RKO (cell line): ENCODE measurements around the gene R3HDM2.

Source experiments
- DNase-seq: peaks from one replicate; pipeline ENCODE4 v3.0.0-alpha.2; 2016; ENCODE audit warnings: low spot score

R3HDM2 gene

GRCh38 chr12:57467212-57467874, 36.5 kb upstream of the R3HDM2 start:
- no peak for DNase-seq

DNA sequence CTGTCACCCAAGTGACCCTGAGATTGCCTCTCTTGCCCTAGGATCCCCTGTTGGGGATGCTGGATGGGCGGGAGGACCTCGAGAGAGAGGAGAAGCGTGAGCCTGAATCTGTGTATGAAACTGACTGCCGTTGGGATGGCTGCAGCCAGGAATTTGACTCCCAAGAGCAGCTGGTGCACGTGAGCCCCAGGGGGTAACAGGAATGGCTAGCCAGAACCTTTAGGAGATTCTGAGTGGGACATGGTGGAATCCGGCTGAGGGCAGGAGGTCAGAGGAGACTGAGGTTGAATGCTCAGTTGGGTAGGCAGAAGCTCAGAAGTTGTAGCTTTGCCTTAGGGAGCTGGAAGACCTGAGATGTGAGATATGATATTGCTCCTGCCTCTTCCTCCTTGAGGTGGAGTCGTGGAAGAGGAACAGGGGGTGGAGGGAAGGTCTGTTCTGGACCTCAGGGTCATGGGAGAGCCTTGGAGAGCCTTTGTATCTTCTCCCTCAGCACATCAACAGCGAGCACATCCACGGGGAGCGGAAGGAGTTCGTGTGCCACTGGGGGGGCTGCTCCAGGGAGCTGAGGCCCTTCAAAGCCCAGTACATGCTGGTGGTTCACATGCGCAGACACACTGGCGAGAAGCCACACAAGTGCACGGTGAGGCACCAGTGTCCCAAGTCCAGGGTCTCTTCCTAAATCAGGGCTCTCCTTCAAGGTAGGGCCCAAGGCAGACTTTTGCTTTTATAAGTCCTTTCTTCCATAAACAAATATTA, 35.1 kb upstream of the R3HDM2 start:
- DNase-seq, result no peak

DNA sequence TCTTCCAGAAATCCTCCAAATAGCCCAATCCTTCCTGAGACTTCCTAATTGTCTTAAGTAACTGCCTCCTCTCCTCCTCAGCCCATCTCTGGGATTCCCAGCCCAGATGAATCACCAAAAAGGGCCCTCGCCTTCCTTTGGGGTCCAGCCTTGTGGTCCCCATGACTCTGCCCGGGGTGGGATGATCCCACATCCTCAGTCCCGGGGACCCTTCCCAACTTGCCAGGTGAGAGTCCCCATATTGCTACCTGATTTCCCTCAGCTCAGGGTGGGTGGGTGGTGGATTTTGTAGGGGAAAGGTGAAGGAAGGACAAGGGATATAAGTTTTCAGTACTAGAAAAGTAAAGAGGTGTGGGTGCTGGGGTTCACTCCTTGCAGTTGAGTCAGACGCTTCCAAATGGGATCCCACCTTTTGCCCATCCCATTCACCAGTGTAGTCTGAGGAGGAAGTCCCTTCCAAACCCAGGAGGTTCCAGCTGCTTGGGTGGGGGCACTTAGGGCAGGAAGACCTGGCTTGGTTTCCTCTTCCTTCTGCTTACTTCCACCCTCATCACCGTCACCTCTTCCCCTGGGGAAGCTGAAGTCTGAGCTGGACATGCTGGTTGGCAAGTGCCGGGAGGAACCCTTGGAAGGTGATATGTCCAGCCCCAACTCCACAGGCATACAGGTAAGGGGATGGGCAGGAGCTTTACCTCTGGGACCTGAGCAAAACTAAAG, 34.3 kb upstream of the R3HDM2 start:
- no peak for DNase-seq

DNA sequence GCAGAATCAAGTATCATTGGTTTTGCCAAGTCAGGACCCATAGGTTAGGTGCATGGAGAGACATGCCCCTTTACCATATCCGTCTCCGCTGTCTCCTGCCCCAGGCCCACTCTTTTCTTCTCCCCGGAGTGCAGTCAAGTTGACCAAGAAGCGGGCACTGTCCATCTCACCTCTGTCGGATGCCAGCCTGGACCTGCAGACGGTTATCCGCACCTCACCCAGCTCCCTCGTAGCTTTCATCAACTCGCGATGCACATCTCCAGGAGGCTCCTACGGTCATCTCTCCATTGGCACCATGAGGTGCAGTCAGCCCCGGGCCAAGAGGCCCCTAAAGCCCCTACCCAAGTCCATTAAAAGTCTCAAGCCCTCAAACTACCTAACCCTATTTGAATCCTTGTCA, 33.7 kb upstream of the R3HDM2 start:
- no peak for DNase-seq

- no peak for DNase-seq
Observed at GRCh38 chr12:57462912-57463253, 32.0 kb upstream of the R3HDM2 start.

GRCh38 chr12:57462251-57462911, 31.5 kb upstream of the R3HDM2 start:
- peak; percentile 90 for DNase-seq

DNA sequence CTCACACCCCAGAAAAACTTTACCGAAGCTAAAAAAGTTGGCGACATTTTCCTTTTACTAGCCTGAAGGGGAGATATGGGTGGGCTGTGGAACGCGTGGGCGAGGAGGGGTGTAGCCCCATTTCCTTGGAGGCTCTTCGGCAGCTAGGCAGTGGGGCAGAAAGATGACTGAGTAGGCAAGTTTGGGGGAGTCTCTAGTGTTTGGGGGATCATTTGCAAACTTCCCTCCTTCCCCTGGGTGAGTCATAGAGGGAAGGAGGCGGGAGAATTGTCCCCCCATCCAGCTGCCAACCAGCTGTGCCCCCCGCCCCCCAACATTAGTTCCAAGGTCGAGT, 31.0 kb upstream of the R3HDM2 start:
- DNase-seq, result peak; percentile 80

- peak; percentile 79 for DNase-seq
Observed at GRCh38 chr12:57461276-57461916, 30.6 kb upstream of the R3HDM2 start.

DNA sequence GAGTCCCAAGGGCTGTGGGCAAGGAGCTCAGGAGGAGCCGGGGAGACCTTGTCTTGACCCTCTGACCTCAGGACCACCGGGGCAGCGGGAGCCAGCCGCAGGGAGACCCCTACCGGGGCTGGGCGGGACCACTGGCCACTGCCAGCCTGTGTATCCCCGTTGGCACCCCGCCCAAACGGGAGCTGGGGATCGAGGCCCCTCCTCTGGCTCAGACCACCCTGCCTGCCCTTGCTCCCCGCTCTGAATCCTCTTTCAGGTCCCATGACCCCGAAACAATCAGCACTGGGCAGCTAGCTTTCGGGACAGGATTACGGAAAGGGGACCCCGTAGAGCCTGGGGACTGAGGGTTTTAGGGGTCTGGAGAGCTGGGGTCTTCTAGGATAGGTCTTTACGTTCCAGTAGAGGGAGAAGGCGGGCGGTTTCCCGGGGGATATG, 30.0 kb upstream of the R3HDM2 start:
- no peak for DNase-seq

- DNase-seq, result peak; percentile 23
Observed at GRCh38 chr12:57460468-57460784, 29.6 kb upstream of the R3HDM2 start.

DNA sequence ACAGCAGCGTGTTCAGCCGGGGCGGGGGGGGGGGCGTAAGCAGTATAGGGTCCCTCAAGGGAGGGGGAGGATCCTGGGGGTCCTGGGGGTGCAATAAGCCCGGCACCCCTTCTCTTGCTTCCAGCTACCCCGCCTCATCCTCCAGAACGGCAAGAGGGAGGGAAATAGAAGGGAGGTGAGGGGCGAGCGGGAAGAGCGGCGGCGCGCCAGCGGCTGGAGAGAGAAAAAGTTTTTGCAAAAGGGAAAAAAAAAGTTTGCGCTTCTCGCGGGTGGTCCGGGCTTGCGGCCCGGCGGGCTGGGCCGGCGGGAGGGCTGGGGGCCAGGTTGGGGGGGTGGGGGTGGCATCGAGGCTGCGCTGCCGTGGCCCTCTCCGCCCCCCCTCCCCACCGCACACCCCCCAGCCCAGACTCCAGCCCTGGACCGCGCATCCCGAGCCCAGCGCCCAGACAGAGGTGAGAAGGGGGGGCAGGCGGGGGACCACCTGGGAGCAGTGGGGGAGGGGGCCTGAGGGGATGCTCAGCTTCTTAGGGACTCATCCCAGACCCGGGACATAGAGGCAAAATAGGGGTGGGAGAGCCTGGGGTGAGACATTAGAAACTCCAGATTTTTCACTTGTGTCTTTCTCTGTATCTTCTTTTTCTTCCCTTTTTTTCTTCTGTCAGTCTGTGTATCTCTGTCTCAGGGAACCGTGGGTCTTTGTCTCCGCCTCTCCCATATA, 29.1 kb upstream of the R3HDM2 start, which contains the start of gene GLI1:
Gene GLI1 (plus strand): TSS at position 36 of the 718 bp plus-strand sequence. CDS start 3,907 bp downstream, outside the sequence.
- peak; percentile 46 for DNase-seq

DNA sequence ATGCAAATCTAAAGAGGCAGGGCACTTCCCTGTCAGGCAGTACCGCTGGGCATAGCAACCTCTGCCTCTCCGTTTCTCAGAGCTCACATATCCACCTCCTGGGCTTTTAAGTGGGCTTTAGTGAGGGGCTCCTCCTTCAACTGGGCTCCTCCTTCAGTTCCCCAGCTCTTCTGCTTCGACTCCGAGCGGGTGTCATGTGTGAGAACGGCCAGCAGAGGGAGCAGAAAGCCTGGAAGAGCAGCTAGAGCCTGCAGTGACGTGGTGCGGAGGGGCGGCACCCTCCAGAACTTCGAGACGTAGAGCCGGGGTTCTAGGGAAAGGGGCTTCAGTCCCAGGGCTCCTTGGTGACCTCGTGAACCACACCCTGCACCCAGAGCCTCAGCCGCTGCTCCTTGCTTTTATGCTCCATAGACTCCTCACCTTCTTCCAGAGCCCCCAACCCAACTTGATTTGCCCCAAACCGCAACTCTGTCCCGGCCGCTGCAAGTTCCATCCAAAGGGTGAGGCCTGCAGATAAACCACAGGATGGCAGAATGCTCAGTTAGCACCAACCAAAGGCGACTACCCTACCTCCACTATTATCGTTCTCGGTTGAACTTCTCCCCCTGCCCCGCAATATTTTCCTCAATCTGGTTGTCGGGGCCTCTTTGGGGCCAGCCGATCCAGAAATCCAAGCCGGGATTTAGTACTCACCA, 28.4 kb upstream of the R3HDM2 start:
- peak; percentile 95 for DNase-seq

DNA sequence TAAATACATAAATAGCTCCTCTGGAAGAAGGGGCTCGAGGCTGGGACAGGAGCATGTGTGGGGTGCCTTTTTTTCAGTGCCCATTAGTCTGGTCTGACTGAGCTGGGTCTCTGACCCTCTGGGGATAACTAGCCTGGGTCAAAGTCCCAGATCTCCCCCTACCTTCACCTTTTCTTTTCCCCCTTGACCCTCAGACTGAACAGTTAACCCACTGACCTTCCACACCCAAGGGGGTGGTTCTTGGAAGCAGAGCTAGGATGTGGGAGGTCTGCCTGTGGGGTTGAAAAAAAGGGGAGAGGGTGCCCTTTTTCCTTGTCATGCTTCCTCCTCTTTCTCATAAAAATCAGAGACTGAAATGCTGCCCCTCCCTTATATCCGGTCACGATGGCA, 27.8 kb upstream of the R3HDM2 start:
- DNase-seq, result no peak

GRCh38 chr12:57456737-57457490, 26.1 kb upstream of the R3HDM2 start:
- no peak for DNase-seq

DNA sequence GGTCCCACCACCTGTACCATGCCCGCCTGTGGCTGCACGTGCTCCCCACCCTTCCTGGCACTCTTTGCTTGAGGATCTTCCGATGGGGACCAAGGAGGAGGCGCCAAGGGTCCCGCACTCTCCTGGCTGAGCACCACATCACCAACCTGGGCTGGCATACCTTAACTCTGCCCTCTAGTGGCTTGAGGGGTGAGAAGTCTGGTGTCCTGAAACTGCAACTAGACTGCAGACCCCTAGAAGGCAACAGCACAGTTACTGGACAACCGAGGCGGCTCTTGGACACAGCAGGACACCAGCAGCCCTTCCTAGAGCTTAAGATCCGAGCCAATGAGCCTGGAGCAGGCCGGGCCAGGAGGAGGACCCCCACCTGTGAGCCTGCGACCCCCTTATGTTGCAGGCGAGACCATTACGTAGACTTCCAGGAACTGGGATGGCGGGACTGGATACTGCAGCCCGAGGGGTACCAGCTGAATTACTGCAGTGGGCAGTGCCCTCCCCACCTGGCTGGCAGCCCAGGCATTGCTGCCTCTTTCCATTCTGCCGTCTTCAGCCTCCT, 25.4 kb upstream of the R3HDM2 start:
- peak; percentile 47 for DNase-seq

- DNase-seq, result no peak
Observed at GRCh38 chr12:57455374-57456144, 24.7 kb upstream of the R3HDM2 start.

GRCh38 chr12:57454566-57455373, 23.9 kb upstream of the R3HDM2 start, which contains the start of gene INHBE:
INHBE (plus strand) TSS chr12:57455307; CDS start chr12:57455537, 230 bp downstream.
- peak; percentile 68 for DNase-seq

DNA sequence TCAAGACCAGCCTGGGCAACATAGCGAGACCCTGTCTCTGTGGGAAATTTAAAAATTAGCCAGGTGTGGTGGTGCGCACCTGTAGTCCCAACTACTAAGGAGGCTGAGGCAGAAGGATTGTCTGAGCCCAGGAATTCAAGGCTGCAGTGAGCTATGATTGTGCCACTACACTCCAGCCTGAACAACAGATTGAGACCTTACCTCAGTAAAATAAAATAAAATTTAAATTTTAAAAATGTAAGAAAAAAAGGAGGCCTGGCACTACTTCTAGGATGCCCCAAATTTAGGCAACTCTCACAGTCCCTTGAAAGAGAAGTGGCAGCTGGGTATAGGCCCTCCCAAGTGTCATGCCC, 23.3 kb upstream of the R3HDM2 start:
- DNase-seq, result no peak
